Measurements from ENCODE around the gene MYO9A. TPM values are rescaled to one million over a fixed set of nuclear protein-coding genes. Genes with fewer than 3 reads are reported as not detected.

Gene MYO9A
- total RNA-seq, 4 donors from 2014 or later, result 88.5 to 183 (median 115) TPM

- Histone ChIP-seq H3K4me3 (replicated peaks in 1 of 3) (no peak overlapping the region), H3K36me3 (peaks cover 0 to 3% of the 10 kb centered on the region in 2 donors), H3K9me3 (no peaks in the 10 kb centered on the region), H3K27me3 (no peaks in the 10 kb centered on the region), H3K27ac (no peak overlapping the region), H3K4me1 (no peaks in the 10 kb centered on the region)
- 92 to 96% methylated on average over 7 of the region's 7 CpGs for WGBS, 2 donors
- DNase-seq, result no peak
- intact Hi-C loops (cut with DNase I), result no loop called here
- TF ChIP-seq CTCF (IDR thresholded peaks at IDR 0.05) (no peak), POLR2A (IDR thresholded peaks at IDR 0.05) (no peak)
These were observed 75.1 kb downstream of the MYO9A start for GRCh38 chr15:72042865-72043264.

- H3K4me1 ChIP-seq, result no peaks in the 10 kb centered on the region
- H3K36me3 ChIP-seq, result peaks cover 0 to 3% of the 10 kb centered on the region in 2 donors
- 87 to 90% methylated on average over 1 of the region's 1 CpG for WGBS, 2 donors
- H3K27ac ChIP-seq, result no peak overlapping the region
- TF ChIP-seq POLR2A (IDR thresholded peaks at IDR 0.05) (no peak), CTCF (IDR thresholded peaks at IDR 0.05) (no peak)
- H3K27me3 ChIP-seq, result no peaks in the 10 kb centered on the region
- no peaks in the 10 kb centered on the region for H3K9me3 ChIP-seq
- DNase-seq, result no peak
- intact Hi-C loops (cut with DNase I), result no loop called here
- no peak overlapping the region for H3K4me3 ChIP-seq (replicated peaks in 1 of 3)
These were observed 75.9 kb downstream of the MYO9A start for GRCh38 chr15:72042054-72042453.

GRCh38 chr15:72037321-72037720, 80.6 kb downstream of the MYO9A start:
- peaks cover 5 to 10% of the 10 kb centered on the region in 2 donors for H3K4me1 ChIP-seq
- no peaks in the 10 kb centered on the region for H3K9me3 ChIP-seq
- H3K27ac ChIP-seq, result no peak overlapping the region
- H3K36me3 ChIP-seq, result no peaks in the 10 kb centered on the region
- no peak for DNase-seq
- H3K27me3 ChIP-seq, result no peaks in the 10 kb centered on the region
- WGBS, 2 donors, result 89 to 95% methylated on average over 4 of the region's 4 CpGs
- TF ChIP-seq POLR2A (IDR thresholded peaks at IDR 0.05), result no peak
- no peak for TF ChIP-seq CTCF (IDR thresholded peaks at IDR 0.05)
- intact Hi-C loops (cut with DNase I), result no loop called here
- H3K4me3 ChIP-seq (replicated peaks in 1 of 3), result no peak overlapping the region

- DNase-seq, result no peak
- intact Hi-C loops (cut with DNase I), result no loop called here
- WGBS, 2 donors, result 88 to 95% methylated on average over 4 of the region's 4 CpGs
- no peaks in the 10 kb centered on the region for H3K9me3 ChIP-seq
- H3K27me3 ChIP-seq, result no peaks in the 10 kb centered on the region
- no peaks in the 10 kb centered on the region for H3K36me3 ChIP-seq
- H3K4me1 ChIP-seq, result peaks cover 6 to 11% of the 10 kb centered on the region in 2 donors
- no peak overlapping the region for H3K27ac ChIP-seq
- no peak overlapping the region for H3K4me3 ChIP-seq (replicated peaks in 1 of 3)
- TF ChIP-seq POLR2A (IDR thresholded peaks at IDR 0.05), result no peak
- TF ChIP-seq CTCF (IDR thresholded peaks at IDR 0.05), result no peak
These were observed 82.9 kb downstream of the MYO9A start for GRCh38 chr15:72034859-72035650.

GRCh38 chr15:72034351-72034750, 83.6 kb downstream of the MYO9A start:
- no peak for TF ChIP-seq CTCF (IDR thresholded peaks at IDR 0.05)
- no peak for TF ChIP-seq POLR2A (IDR thresholded peaks at IDR 0.05)
- Histone ChIP-seq H3K27ac (no peak overlapping the region), H3K4me3 (replicated peaks in 1 of 3) (no peak overlapping the region), H3K4me1 (peaks cover 6 to 11% of the 10 kb centered on the region in 2 donors), H3K36me3 (no peaks in the 10 kb centered on the region), H3K27me3 (no peaks in the 10 kb centered on the region), H3K9me3 (no peaks in the 10 kb centered on the region)
- DNase-seq, result no peak
- 95% methylated on average over 1 of the region's 1 CpG for WGBS, 2 donors
- intact Hi-C loops (cut with DNase I), result no loop called here

Data from thyroid gland (tissue), 4 donors.